Thyroid gland (tissue), 4 donors: ENCODE measurements around the gene TEX19. TPM values are rescaled to one million over a fixed set of nuclear protein-coding genes. Genes with fewer than 3 reads are reported as not detected.

Experiments
- DNase-seq, 2 donors: peaks; one replicate each; pipeline ENCODE4 v3.0.0-alpha.2; 2019
- H3K27ac ChIP-seq, 3 donors: fragments of 200-600 bp; sonication (generic); 1 replicate in 2 of 3; 2 replicates in 1 of 3; pipeline ENCODE4 v1.5.1; 2016 to 2019; ENCODE audit warnings: mild to moderate bottlenecking in 1 of 3, moderate library complexity in 1 of 3
- H3K27me3 ChIP-seq: fragments of 200-600 bp; sonication (generic); one replicate; pipeline ENCODE4 v1.5.1; 2019
- H3K36me3 ChIP-seq, 2 donors: fragments of 200-600 bp; sonication (generic); one replicate each; pipeline ENCODE4 v1.5.1; 2016 to 2019
- H3K4me1 ChIP-seq, 2 donors: fragments of 200-600 bp; sonication (generic); one replicate each; pipeline ENCODE4 v1.5.1; 2017 to 2019
- H3K4me3 ChIP-seq, 3 donors: fragments of 200-600 bp; sonication (generic); replicated peaks in 1 of 3; 1 replicate in 2 of 3; 2 replicates in 1 of 3; pipeline ENCODE4 v1.5.1; 2016; ENCODE audit warnings: mild to moderate bottlenecking in 1 of 3
- H3K9me3 ChIP-seq: fragments of 200-600 bp; sonication (generic); one replicate; pipeline ENCODE4 v1.5.1; 2017
- CTCF ChIP-seq, 6 experiments: fragments of 200-600 bp in 3 of 6; fragments of 450-650 bp in 3 of 6; sonication (generic) in 3 of 6; IDR thresholded peaks; one replicate each; pipeline ENCODE4 v1.5.1; 2016 to 2019; ENCODE audit warnings: antibody characterized with exemption in 6 of 6, mild to moderate bottlenecking in 2 of 6, inconsistent platforms in 1 of 6, moderate library complexity in 1 of 6
- POLR2A ChIP-seq, 2 donors: fragments of 450-650 bp; IDR thresholded peaks; one replicate each; pipeline ENCODE4 v1.6.1; 2017; ENCODE audit warnings: antibody characterized with exemption in 2 of 2, mild to moderate bottlenecking in 2 of 2, moderate library complexity in 1 of 2
- WGBS, 2 donors: methylation state at CpG; one replicate each; pipeline ENCODE4 v1.1.5; 2017; 5-methylcytosine and 5-hydroxymethylcytosine counted together
- intact Hi-C: fragments of 100-400 bp; cut with DNase I; formaldehyde crosslinking; loops from one replicate; pipeline ENCODE4 v1.15.1; 2023
- total RNA-seq, 4 donors: library from RNA; depleted of rRNA; stranded (reverse); fragments of >200 nt; gene quantifications; one replicate each; pipeline ENCODE4 v1.2.3, GENCODE V29; 2016

TEX19 gene
- total RNA-seq, 4 donors from 2014 or later = 0.54 TPM; not detected in 3

DNA sequence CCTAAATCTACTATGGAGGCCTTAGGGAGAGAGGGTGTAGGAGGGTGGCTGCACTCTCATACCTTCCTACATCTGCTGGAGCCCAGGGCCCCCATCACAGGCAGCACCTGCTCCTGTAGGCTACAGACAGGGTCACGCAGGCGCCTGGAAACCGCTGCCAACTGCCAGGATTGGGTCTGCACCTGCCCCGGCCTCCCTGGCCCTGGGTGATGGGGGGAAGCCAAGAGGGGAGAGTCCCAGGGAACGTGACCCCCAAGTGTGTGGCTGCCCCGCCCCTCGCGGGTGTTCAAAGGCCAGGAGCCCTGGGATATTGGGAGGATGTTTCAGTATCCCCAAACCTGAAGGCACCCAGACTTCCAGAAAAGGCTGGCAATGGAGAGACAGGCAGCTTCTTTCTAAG is 5.6 kb upstream of the TEX19 start:
- Histone ChIP-seq H3K4me1 (peaks cover 12 to 36% of the 10 kb centered on the region in 2 donors), H3K27ac (no peak overlapping the region), H3K27me3 (no peaks in the 10 kb centered on the region), H3K36me3 (no peaks in the 10 kb centered on the region), H3K4me3 (no peak overlapping the region), H3K9me3 (no peaks in the 10 kb centered on the region)
- 90 to 91% methylated on average over 4 to 7 of the region's 8 CpGs for WGBS, 2 donors
- TF ChIP-seq CTCF (IDR thresholded peaks at IDR 0.05) (no peak), POLR2A (IDR thresholded peaks at IDR 0.05) (no peak)
- intact Hi-C loops = loop anchor here (2.0 to 10.0 kb wide), 3 partner anchors 61 to 421 kb away; no protein-coding TSS in a partner anchor
- DNase-seq = no peak

DNA sequence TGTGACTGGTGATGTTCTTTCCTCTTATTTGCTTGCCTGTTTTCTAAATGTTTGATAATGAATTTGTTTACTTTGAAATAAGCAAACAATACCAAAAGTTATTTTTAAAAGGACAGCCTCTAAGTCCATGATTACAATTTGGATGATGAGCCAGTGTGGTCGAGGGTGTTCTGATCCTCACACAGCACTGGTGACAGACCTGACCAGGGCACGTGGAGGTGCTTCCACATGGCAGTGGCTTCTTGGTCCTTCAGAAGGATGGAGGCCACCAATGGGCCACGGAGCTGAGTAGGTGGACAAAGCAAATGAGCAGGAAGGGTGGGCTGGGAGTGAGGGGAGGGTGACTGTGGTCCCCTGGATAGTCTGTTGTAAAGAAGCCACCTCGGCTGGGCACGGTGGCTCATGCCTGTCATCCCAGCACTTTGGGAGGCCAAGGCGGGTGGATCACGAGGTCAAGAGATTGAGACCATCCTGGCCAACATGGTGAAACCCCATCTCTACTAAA is 4.2 kb upstream of the TEX19 start:
- H3K4me1 ChIP-seq = peaks cover 12 to 31% of the 10 kb centered on the region in 2 donors
- H3K36me3 ChIP-seq = no peaks in the 10 kb centered on the region
- TF ChIP-seq POLR2A (IDR thresholded peaks at IDR 0.05) (no peak), CTCF (IDR thresholded peaks at IDR 0.05) (no peak)
- H3K27me3 ChIP-seq = no peaks in the 10 kb centered on the region
- intact Hi-C loops = loop anchor here (5.0 to 10.0 kb wide), 2 partner anchors 197 to 420 kb away; no protein-coding TSS in a partner anchor
- no peak for DNase-seq
- H3K9me3 ChIP-seq = no peaks in the 10 kb centered on the region
- 91 to 92% methylated on average over 7 of the region's 7 CpGs for WGBS, 2 donors
- H3K4me3 ChIP-seq = no peak overlapping the region
- H3K27ac ChIP-seq = peak overlapping the region; percentile 65 to 95 (median 89)

- TF ChIP-seq POLR2A (IDR thresholded peaks at IDR 0.05) (peak in 1 of 2 donors; percentile 20), CTCF (IDR thresholded peaks at IDR 0.05) (peak in 1 of 6 experiments; percentile 19)
- intact Hi-C loops = loop anchor here (10.0 kb wide), 1 partner anchor 419 kb away; no protein-coding TSS in a partner anchor
- DNase-seq = peak; percentile 100
- WGBS, 2 donors = 0 to 56% methylated on average over 2 to 7 of the region's 11 CpGs
- Histone ChIP-seq H3K36me3 (no peaks in the 10 kb centered on the region), H3K4me3 (peak overlapping the region in 1 of 3 donors; percentile 15), H3K9me3 (no peaks in the 10 kb centered on the region), H3K4me1 (peaks cover 12 to 31% of the 10 kb centered on the region in 2 donors), H3K27ac (peak overlapping the region; percentile 88 to 95 (median 89)), H3K27me3 (no peaks in the 10 kb centered on the region)
Measured at GRCh38 chr17:82355770-82356427, 3.1 kb upstream of the TEX19 start.

GRCh38 chr17:82356845-82357355 is 2.1 kb upstream of the TEX19 start:
- Histone ChIP-seq H3K36me3 (no peaks in the 10 kb centered on the region), H3K27me3 (no peaks in the 10 kb centered on the region), H3K4me3 (peak overlapping the region in 1 of 3 donors; percentile 15), H3K4me1 (peaks cover 12 to 30% of the 10 kb centered on the region in 2 donors), H3K9me3 (no peaks in the 10 kb centered on the region), H3K27ac (peak overlapping the region; percentile 88 to 95 (median 89))
- peak; percentile 73 to 84 for DNase-seq
- peak in 1 of 2 donors; percentile 49 for TF ChIP-seq POLR2A (IDR thresholded peaks at IDR 0.05)
- TF ChIP-seq CTCF (IDR thresholded peaks at IDR 0.05) = no peak
- intact Hi-C loops = loop anchor here (10.0 kb wide), 1 partner anchor 418 kb away; no protein-coding TSS in a partner anchor
- 100% methylated on average over 1 of the region's 20 CpGs; no CpG with 5 or more reads in 1 of the 2 donors for WGBS, 2 donors
